Measurements from ENCODE around the gene ZNF419.
"Not testable (repeated sequence)": the region's sequence is repeated elsewhere in the genome, so short reads cannot be mapped to it uniquely, and the experiment has no call there.

Gene ZNF419

DNA sequence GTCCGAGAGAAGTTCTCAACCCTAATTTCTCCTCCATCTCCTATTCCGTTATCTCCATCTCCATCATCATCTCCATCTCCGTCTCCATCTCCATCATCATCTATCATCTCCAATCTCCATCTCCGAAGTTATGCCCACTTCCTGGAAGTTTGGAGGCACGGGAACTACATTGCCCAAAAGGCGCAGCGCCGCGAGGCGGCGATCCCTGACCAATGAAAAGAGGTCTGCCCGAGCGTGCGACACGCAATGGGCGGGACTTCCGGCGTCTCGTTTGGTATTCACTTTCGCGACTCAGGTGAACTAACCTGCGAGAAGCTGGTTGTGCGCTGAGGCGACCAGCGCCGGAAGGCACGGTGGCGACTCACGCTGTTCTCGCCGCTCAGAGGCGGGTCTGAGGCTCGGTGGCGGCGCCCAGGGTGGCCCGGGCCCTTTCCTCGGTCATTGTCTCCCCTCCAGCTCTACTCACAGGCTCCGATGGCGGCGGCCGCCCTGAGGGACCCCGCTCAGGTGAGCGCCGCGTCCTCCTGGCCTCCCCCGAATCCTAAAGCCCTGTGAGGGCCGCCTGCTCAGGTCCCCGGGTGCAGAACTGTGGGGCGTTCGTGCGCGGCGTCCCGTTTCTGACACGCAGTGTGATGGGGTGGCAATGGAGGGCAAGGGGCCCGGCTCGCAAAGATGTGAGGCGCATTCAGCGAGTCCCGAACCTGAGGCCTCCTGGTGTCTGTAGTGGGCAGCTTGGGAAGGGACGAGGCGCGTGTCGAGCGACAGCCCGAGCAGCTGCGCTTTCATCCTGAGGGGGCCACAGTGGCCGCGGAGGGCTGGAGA lies at the start of gene ZNF419:
Gene ZNF419, plus strand, starts transcription at position 274 of the 822 bp plus-strand sequence. Its CDS starts 201 bp downstream, at position 475.
- peak; percentile 91 for DNase-seq (ENCODE audit: low read depth, low spot score)

DNA sequence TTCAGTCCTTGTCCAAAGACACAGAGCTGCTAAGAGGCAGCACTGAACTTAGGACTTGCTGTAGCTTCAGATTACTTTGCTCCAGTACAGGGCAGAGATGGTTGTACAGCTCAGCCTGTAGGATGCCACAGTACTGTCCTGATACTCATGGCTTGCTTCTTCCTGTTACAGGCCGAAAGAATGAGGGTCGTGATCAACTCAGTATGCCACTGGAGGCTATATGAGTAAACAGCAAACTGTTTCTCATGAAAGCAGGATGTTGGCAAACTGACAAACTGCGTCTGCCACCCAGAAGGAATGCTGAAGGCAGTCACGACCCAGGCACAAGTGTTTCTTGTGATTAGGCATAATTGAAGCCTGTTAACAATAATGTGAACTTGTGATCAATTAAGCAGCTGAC lies 49.6 kb upstream of the ZNF419 start:
- DNase-seq (ENCODE audit: low read depth, low spot score): no peak

DNA sequence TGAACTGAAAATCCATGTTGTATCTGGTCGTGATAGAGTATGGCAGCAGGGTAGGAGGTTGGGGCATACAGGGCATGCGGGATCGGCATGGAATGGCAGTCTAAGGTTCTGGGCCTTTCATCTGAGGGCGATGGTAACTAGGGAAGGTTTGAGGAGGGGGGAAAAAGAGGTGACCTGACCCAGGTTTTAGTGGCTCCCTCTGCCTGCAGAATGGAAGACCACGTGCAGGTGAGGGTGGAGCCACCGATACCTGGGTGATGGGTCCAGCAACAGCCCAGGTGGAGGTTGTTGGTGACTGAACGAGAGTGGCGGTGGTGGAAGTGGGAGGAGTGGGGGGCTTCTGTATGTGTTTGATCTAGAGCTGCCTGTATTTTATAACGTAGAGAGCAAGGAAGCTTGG lies 48.6 kb upstream of the ZNF419 start:
- DNase-seq (ENCODE audit: low read depth, low spot score): no peak

DNA sequence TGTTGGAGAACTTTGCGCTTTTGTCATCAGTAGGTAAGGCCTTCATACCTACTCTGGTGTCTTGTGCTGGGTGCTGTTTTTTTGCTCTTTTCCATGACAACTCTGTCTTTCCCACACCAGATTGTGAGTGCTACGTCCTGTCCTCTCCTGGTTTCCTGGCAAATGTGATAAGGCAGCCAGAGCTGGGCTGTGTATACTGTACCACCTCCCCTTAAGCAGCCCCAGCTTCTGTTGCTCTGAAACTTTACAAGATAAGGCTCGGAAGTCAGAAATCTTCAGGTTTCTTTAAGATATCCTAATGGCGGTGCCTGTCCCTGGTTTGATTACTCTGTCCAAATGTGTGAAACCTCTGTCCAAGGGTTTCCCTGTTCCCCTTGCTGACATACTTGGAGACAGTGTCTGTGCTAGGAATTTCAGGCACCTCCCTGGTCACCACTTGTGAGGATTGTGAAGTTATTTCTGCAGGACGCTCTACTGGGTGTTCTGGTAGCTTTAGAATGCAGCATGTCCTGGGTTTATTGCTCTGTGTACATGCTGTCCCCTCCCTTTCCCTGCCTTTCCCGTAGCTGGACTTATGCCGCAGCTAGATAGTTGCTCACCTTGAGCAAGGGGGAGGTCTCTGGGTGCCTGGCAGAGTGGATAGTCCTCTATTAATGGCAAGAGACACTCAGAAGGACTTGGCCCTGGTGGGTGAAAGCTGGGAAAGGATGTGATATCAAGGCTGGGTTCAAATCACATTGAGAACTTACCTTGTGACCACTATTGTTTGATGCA lies 45.4 kb upstream of the ZNF419 start:
- DNase-seq (ENCODE audit: low read depth, low spot score): no peak

DNA sequence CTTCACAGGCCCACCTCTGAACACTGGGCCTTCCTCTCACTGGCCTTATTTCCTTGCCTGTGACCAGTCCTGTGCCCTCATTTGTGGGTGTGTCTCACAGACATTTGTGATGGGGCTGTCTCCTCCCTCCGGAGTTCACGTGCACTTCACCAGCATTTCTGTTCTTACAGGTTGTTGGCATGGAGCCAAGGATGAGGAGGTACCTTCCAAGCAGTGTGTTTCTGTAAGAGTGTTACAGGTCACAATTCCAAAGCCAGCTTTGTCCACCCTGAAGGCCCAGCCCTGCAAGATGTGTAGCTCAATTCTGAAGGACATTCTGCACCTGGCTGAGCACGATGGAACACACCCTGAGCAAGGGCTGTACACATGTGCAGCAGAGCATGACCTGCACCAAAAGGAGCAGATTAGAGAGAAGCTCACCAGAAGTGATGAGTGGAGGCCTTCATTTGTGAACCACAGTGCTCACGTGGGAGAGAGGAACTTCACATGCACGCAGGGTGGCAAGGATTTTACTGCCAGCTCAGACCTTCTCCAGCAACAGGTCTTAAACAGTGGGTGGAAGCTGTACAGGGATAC lies 44.3 kb upstream of the ZNF419 start:
- DNase-seq (ENCODE audit: low read depth, low spot score): no peak

DNA sequence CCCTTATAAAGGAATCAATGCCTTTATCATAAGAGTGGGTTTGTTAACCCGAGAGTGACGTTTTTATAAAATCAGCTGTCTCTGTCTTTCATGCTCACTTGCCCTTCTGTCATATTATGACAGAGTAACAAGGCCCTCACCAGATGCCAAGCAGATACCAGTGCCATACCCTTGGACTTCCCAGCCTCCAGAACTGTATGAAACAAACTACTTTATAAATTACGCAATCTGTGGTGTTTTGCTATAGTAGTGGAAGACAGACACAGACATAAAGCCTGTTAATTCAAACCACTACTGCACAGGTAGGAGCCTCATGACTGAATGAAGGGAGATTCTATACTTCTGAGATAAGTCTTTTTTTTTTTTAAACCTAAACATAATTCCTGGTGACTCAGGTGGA lies 35.2 kb upstream of the ZNF419 start:
- DNase-seq (ENCODE audit: low read depth, low spot score): no peak

DNA sequence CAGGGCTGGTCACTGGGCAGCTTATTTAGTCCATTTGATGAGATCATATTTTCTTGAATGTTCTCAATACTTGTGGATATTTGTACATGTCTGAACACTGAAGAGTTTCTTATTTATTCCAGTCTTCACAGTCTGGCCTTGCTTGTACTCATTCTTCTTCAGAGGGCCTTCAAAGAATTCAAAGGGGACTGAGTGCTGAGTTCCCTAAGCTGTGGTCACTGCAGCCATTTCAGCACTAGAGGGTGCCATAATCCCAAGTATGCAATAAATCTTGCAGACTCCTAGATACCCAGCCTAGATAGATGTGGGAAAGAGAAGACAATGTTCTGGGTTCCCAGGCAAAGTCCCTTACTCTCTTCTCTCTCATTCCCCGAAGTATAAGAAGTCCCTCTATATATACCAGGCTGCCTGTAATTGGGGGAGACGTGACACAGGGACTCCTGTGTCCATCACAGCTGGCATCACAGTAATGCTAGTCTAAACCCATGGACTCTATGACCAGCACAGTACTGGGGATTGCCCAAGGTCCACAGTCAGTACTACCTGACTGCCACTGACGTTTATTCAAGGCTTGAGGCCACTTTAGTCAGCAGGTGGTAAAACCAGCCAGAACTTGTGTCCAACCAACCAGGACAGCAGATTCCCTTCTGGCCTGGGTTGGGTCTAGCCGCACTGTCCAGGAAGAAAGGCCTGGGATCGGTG lies 21.7 kb upstream of the ZNF419 start:
- DNase-seq (ENCODE audit: low read depth, low spot score): no peak

DNA sequence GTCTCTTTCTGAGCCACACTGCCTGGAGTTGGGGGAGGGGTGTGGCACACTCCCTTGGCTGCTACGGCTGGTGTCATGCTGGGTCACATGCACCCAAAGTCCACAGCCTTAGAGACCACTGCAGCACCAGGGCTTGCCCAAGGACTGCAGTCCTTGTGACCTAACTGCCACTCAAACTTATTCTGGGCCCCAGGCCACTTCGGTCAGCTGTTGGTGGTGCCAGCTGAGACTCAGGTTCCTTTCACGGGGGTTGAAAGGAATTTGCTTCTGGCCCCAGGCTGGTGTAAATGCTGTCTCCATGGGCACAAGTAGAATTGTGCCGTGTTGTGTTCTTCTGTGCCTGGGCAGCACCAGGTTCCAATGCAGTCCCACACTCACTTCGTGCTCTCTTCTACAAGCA lies 21.1 kb upstream of the ZNF419 start:
- DNase-seq (ENCODE audit: low read depth, low spot score): no peak

DNA sequence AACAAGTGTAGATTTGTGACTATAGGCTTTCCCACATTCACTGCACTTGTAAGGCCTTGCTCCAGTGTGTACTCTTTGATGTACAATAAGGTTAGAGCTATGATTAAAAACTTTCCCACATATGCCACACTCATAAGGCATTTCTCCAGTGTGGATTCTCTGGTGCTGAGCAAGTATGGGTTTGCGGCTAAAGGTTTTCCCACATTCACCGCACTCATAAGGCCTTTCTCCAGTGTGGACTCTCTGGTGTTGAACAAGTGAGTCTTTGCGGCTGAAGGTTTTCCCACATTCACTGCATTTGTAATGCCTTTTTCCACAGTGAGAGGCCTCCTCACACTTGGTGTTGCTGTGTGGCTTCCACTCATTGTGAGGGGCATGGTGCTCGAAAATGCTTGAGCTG lies 13.9 kb upstream of the ZNF419 start:
- DNase-seq (ENCODE audit: low read depth, low spot score): no peak

DNA sequence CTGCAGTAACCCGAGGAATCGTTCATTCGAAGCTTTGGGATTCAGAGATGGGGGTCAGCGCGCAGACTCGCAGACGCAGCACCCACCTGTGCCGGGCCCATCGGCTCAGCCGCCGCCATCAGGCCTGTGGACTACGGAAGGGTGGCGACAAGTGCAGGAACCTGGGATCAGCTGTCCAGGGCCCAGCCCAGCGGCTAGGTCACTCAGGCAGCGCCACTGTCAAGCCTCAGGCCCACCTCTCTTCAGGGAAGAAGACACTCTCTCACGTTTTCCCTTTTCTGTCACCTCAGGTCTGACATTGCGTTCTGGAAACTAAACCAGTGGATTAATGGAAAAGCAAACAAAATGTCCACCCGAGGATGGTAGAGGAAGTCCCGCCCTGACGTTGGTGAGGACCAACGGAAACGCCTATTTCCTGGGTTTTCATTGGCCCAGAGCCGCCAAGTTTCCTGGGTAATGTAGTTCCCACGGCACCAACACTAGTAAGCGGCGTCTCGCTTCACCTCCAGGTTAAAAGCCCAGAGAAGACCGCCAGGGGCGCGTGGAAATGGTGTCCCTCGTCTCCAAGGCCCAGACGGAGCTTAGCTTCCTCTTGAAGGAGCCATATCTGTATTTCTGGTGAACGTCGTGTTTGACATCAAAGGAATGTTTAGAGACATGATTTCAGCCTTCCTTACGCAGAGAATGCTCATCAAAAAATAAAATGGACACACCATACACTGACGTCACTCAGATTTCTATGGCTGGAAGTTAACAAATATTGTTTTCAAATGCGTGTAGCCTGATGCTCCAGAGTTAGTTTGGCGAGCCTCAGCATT lies 10.2 kb upstream of the ZNF419 start, which contains the start of gene ZNF772:
Gene ZNF772, minus strand, starts transcription at position 376 of the 818 bp plus-strand sequence. Its CDS starts 257 bp downstream, at position 119.
- peak; percentile 77 for DNase-seq (ENCODE audit: low read depth, low spot score)

DNA sequence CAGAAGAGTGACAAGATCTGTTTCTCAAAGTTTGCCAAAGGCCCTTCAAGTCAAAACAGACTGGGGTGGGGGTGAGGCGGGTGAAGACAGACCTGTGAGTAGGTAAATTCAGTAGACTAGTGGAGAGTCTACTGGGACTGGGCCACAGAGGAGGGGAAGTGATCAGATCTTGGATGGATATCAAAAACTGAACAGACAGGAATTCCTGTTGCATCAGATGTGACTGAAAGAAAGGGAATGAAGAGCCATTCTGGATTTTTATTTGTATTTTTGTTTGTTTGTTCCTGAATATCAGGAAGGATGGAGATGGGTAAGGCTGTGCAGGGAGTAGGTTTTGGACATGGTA lies 722 bp downstream of the ZNF419 start:
- not testable (repeated sequence) for DNase-seq (ENCODE audit: low read depth, low spot score)

DNA sequence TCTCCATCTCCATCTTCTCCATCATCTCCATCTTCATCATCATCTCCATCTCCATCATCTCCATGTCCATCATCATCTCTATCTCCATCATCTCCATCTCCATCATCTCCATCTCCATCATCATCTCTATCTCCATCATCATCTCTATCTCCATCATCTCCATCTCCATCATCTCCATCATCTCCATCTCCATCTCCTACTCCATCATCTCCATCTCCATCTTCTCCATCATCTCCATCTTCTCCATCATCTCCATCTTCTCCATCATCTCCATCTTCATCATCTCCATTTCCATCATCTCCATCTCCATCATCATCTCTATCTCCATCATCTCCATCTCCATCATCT lies 11.8 kb downstream of the ZNF419 start:
- DNase-seq (ENCODE audit: low read depth, low spot score): not testable (repeated sequence)

DNA sequence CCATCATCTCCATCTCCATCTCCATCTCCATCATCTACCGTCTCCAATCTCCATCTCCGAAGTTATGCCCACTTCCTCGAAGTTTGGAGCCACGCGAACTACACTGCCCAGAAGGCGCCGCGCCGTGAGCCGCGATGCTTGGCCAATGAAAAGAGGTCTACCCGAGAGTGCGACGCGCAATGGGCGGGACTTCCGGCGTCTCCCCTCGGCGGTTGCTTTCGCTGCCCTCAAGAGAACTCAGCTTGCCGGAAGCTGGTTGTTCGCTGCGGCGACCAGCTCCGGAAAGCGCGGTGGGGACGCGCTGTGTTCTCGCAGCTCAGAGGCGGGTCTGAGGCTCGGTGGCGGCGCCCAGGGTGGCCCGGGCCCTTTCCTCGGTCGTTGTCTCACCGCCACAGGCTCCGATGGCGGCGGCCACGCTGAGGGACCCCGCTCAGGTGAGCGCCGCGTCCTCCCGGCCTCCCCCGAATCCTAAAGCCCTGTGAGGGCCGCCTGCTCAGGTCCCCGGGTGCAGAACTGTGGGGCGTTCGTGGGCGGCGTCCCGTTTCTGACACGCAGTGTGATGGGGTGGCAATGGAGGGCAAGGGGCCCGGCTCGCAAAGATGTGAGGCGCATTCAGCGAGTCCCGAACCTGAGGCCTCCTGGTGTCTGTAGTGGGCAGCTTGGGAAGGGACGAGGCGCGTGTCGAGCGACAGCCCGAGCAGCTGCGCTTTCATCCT lies 12.3 kb downstream of the ZNF419 start, which contains the start of gene ZNF773:
Gene ZNF773, plus strand, starts transcription at position 259 of the 716 bp plus-strand sequence. Its CDS starts 143 bp downstream, at position 402.
- DNase-seq (ENCODE audit: low read depth, low spot score): peak; percentile 88

DNA sequence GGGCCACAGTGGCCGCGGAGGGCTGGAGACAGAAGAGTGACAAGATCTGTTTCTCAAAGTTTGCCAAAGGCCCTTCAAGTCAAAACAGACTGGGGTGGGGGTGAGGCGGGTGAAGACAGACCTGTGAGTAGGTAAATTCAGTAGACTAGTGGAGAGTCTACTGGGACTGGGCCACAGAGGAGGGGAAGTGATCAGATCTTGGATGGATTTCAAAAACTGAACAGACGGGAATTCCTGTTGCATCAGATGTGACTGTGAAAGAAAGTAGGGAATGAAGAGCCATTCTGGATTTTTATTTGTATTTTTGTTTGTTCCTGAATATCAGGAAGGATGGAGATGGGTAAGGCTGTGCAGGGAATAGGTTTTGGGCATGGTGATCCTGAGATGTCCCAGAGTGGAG lies 12.8 kb downstream of the ZNF419 start:
- DNase-seq (ENCODE audit: low read depth, low spot score): not testable (repeated sequence)

DNA sequence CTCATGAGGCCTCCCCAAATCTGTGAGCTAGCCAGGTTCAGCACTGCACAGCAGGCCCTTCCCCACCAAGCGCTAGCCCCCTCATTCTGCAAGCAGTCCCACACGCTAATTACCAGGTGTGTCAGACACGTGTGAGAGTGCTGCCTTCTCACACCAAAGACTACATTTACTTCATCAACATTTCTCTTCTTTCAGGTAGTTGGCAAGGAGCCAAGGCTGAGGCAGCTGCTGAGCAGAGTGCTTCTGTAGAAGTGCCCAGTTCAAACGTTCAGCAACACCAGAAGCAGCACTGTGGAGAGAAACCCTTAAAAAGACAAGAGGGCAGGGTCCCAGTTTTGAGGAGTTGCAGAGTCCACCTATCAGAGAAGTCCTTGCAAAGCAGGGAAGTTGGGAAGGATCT lies 18.6 kb downstream of the ZNF419 start:
- no peak for DNase-seq (ENCODE audit: low read depth, low spot score)

DNA sequence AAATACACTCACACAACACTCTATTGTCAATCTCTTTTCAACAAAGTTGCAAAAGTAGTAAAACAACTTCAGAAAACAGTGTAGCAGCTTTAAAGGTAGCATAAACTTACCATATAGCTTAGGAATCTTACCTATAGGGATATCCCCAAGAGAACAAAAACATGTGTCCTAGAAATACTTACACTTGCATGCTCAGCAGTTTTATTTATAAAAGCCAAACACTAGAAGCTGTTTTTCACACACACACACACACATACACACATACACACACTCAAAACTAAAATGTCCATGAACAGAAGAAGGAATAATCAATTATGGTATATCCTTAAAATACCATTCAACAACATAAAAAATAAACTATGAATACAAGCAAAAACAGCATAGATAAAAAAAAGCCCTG lies 23.9 kb downstream of the ZNF419 start:
- no peak for DNase-seq (ENCODE audit: low read depth, low spot score)

DNA sequence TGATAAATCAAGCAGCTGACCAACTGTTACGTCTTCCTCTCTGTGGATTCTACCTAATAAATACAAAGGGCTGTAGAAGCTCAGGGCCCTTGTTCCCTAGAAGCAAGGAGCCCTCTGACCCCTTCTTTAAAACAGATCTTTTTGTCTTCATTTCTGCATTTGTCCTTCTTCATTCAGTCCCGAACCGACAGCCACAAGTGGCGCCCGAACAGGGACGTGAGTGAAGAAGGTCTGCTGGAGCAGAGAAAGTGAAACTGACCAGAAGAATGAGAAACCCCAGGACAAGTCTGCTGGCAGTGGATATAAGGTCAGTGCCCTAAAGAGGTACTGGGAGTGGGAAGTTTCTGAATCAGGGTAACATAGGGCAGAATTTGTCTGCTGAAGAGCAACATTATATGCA lies 25.3 kb downstream of the ZNF419 start:
- DNase-seq (ENCODE audit: low read depth, low spot score): no peak

DNA sequence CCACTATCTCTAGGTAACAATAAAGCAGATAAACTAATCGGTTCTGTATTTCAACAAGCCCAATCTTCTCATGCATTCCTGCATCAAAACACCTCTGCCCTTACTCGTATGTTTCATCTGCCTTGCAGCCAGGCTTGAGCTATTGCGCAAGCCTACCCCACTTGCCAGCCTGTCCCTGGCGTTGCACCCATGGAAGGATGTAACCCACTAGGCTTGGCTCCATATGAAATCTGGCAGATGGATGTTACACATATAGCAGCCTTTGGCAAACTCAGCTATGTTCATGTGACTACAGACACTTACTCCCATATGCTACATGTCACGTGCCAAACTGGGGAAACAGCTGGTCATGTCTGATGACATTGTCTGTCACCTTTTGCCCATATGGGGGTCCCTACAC lies 27.7 kb downstream of the ZNF419 start:
- DNase-seq (ENCODE audit: low read depth, low spot score): no peak

DNA sequence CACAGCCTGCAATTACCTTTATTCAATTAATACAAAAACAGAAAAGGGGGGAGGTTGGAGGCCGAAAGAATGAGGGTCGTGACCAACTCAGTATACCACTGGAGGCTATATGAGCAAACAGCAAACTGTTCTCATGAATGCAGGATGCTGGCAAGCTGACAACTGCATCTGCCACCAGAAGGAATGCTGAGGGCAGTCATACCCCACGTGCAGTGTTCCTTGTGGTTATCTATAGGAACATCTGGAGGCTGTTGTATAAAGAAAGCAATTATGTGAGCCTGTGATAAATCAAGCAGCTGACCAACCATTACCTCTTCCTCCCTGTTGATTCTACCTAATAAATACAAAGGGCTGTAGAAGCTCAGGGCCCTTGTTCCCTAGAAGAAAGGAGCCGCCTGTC lies 30.5 kb downstream of the ZNF419 start:
- DNase-seq (ENCODE audit: low read depth, low spot score): not testable (repeated sequence)

DNA sequence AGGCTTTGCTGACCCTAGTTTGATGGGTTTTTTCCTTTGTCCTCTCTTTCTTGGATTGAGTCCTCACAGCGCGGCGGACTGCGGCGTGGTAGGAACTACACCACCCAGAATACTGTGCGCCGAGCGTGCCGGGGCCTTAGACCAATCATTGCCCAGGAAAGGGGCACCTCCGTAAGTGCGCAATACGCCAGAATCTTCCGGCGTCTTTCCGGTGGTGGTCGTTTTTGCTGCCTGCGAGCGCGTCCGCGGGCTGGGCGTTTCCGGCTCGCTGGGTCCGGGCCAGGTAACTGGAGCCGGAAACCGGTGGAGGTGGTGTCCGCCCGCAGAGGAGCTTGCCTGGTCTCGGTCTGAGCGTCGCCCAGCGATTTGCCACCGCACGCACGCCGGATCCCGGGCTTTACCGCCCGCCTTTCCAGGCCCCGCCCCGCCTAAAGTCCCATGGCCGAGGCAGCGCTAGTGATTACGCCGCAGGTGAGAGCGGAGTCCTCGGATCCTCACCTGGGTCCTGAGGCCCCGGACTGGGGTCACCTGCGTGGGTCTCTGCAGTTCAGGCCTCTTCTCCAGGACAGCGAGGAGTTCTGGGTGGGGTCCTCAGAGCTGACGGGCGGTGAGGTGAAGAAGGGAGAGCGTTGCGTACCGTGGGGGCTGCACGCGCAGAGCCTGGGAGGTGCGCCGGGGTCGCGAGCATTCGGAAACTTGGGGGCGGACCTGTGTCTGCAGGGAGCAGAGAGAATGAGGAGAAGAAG lies 39.8 kb downstream of the ZNF419 start, which contains the start of gene ZNF549:
Gene ZNF549, plus strand, starts transcription at position 221 of the 746 bp plus-strand sequence. Its CDS starts 218 bp downstream, at position 439.
- peak; percentile 80 for DNase-seq (ENCODE audit: low read depth, low spot score)
